H9 (cell line): Measurements from ENCODE around the gene WDSUB1. TPM values are rescaled to one million over a fixed set of nuclear protein-coding genes. Genes with fewer than 3 reads are reported as not detected.

ENCODE experiments used
- DNase-seq: peaks from one replicate; pipeline ENCODE4 v3.0.0-alpha.2; 2017
- H2AFZ ChIP-seq: one replicate; pipeline ENCODE4 v1.6.1; 2013; ENCODE audit warnings: mild to moderate bottlenecking, low read length, control low read depth, moderate library complexity
- H2AK5ac ChIP-seq: 2 replicates; pipeline ENCODE4 v1.6.1; 2013; ENCODE audit warnings: low read length, control low read depth, mixed read lengths; ENCODE audit not compliant: insufficient read length
- H2BK120ac ChIP-seq: one replicate; pipeline ENCODE4 v1.6.1; 2013; ENCODE audit warnings: low read depth, mild to moderate bottlenecking, low read length, control low read depth, inconsistent platforms; ENCODE audit not compliant: poor library complexity, severe bottlenecking
- H2BK12ac ChIP-seq: 2 replicates; pipeline ENCODE4 v1.6.1; 2013; ENCODE audit warnings: low read length, control low read depth, mixed read lengths, low read depth; ENCODE audit not compliant: insufficient read length
- H2BK15ac ChIP-seq: 2 replicates; pipeline ENCODE4 v1.6.1; 2013; ENCODE audit warnings: low read depth, low read length, control low read depth
- H2BK20ac ChIP-seq: one replicate; pipeline ENCODE4 v1.6.1; 2013; ENCODE audit warnings: low read depth, mild to moderate bottlenecking, low read length, control low read depth, inconsistent platforms; ENCODE audit not compliant: poor library complexity, severe bottlenecking
- H2BK5ac ChIP-seq: 2 replicates; pipeline ENCODE4 v1.6.1; 2013; ENCODE audit warnings: low read length, control low read depth, mixed read lengths; ENCODE audit not compliant: insufficient read length
- H3K14ac ChIP-seq: 2 replicates; pipeline ENCODE4 v1.6.1; 2013; ENCODE audit warnings: low read length, control low read depth; ENCODE audit not compliant: insufficient read depth
- H3K18ac ChIP-seq: 2 replicates; pipeline ENCODE4 v1.6.1; 2013; ENCODE audit warnings: low read depth, mild to moderate bottlenecking, mixed read lengths, low read length, control low read depth; ENCODE audit not compliant: insufficient read length
- H3K23ac ChIP-seq: 2 replicates; pipeline ENCODE4 v1.6.1; 2013; ENCODE audit warnings: low read length, control low read depth, mixed read lengths, low read depth; ENCODE audit not compliant: insufficient read length
- H3K23me2 ChIP-seq: 2 replicates; pipeline ENCODE4 v1.6.1; 2013; ENCODE audit warnings: low read depth, mild to moderate bottlenecking, mixed read lengths, low read length, control low read depth; ENCODE audit not compliant: insufficient read length, poor library complexity, severe bottlenecking
- H3K27ac ChIP-seq: 2 replicates; pipeline ENCODE4 v1.5.1; 2013; ENCODE audit warnings: low read length, control low read depth, mixed read lengths, low read depth; ENCODE audit not compliant: insufficient read length
- H3K27me3 ChIP-seq: 2 replicates; pipeline ENCODE4 v1.6.1; 2013; ENCODE audit warnings: low read length, control low read depth, inconsistent platforms; ENCODE audit not compliant: insufficient read depth
- H3K4ac ChIP-seq: 2 replicates; pipeline ENCODE4 v1.6.1; 2013; ENCODE audit warnings: low read depth, mild to moderate bottlenecking, control low read depth, inconsistent platforms, low read length, moderate library complexity
- H3K4me1 ChIP-seq: 2 replicates; pipeline ENCODE4 v1.6.1; 2013; ENCODE audit warnings: low read length, control low read depth, inconsistent platforms; ENCODE audit not compliant: insufficient read depth
- H3K4me2 ChIP-seq: 2 replicates; pipeline ENCODE4 v1.6.1; 2013; ENCODE audit warnings: low read length, control low read depth, mixed read lengths; ENCODE audit not compliant: insufficient read length, insufficient read depth
- H3K56ac ChIP-seq: 2 replicates; pipeline ENCODE4 v1.6.1; 2013; ENCODE audit warnings: low read depth, mild to moderate bottlenecking, mixed read lengths, low read length, control low read depth; ENCODE audit not compliant: insufficient read length
- H3K79me1 ChIP-seq: 2 replicates; pipeline ENCODE4 v1.6.1; 2013; ENCODE audit warnings: low read depth, mild to moderate bottlenecking, moderate library complexity, low read length, control low read depth, inconsistent platforms; ENCODE audit not compliant: insufficient read depth, poor library complexity, severe bottlenecking
- H3K79me2 ChIP-seq: 2 replicates; pipeline ENCODE4 v1.6.1; 2013; ENCODE audit warnings: low read length, control low read depth, inconsistent platforms; ENCODE audit not compliant: insufficient read depth
- H3K9ac ChIP-seq: 2 replicates; pipeline ENCODE4 v1.6.1; 2013; ENCODE audit warnings: low read length, control low read depth, mixed read lengths; ENCODE audit not compliant: insufficient read length; ENCODE audit errors: extremely low read depth
- H3K9me3 ChIP-seq: one replicate; pipeline ENCODE4 v1.6.1; 2013; ENCODE audit warnings: low read depth, low read length, inconsistent platforms; ENCODE audit not compliant: control insufficient read depth
- H3T11ph ChIP-seq: one replicate; pipeline ENCODE4 v1.6.1; 2013; ENCODE audit warnings: mild to moderate bottlenecking, low read length, control low read depth, inconsistent platforms
- H4K20me1 ChIP-seq: one replicate; pipeline ENCODE4 v1.6.1; 2013; ENCODE audit not compliant: control insufficient read depth, insufficient read length, insufficient read depth
- H4K5ac ChIP-seq: 2 replicates; pipeline ENCODE4 v1.6.1; 2013; ENCODE audit warnings: low read depth, mild to moderate bottlenecking, mixed read lengths, low read length, control low read depth; ENCODE audit not compliant: insufficient read length
- H4K8ac ChIP-seq: replicated peaks from 2 replicates; pipeline ENCODE4 v1.6.1; 2013; ENCODE audit warnings: low read length, control low read depth, mixed read lengths, low read depth; ENCODE audit not compliant: insufficient read length
- H4K91ac ChIP-seq: 2 replicates; pipeline ENCODE4 v1.6.1; 2013; ENCODE audit warnings: low read depth, mild to moderate bottlenecking, moderate library complexity, mixed read lengths, low read length, control low read depth; ENCODE audit not compliant: insufficient read length
- H3K27ac Mint-ChIP-seq, 3 experiments: 2 replicates in 2 of 3; 3 replicates in 1 of 3; pipeline ENCODE4 v1.8.0; 2020 to 2021; ENCODE audit warnings: mixed read lengths in 3 of 3, mild to moderate bottlenecking in 1 of 3, moderate library complexity in 1 of 3
- H3K27me3 Mint-ChIP-seq: 2 replicates; pipeline ENCODE4 v1.8.0; 2021; ENCODE audit warnings: low read depth, mild to moderate bottlenecking, moderate library complexity, mixed read lengths
- H3K36me3 Mint-ChIP-seq, 3 experiments: 2 replicates in 2 of 3; 3 replicates in 1 of 3; pipeline ENCODE4 v1.8.0; 2020 to 2021; ENCODE audit warnings: low read depth in 3 of 3, mixed read lengths in 3 of 3; ENCODE audit not compliant: insufficient read depth in 1 of 3
- H3K4me1 Mint-ChIP-seq, 2 experiments: 2 replicates each; pipeline ENCODE4 v1.8.0; 2020; ENCODE audit warnings: mixed read lengths in 2 of 2
- H3K4me3 Mint-ChIP-seq, 2 experiments: 2 replicates in 1 of 2; 3 replicates in 1 of 2; pipeline ENCODE4 v1.8.0; 2020 to 2021; ENCODE audit warnings: mild to moderate bottlenecking in 2 of 2, mixed read lengths in 2 of 2, moderate library complexity in 1 of 2
- H3K9me3 Mint-ChIP-seq, 2 experiments: 2 replicates in 1 of 2; 3 replicates in 1 of 2; pipeline ENCODE4 v1.8.0; 2020; ENCODE audit warnings: mild to moderate bottlenecking in 2 of 2, mixed read lengths in 2 of 2, moderate library complexity in 1 of 2
- WGBS: extraction: QIAGEN DNeasy Blood & Tissue Kit; methylation state at CpG from one replicate; pipeline ENCODE4 v1.1.7; 2013; ENCODE audit warnings: missing lambda C conversion rate, low lambda C conversion rate, mixed read lengths; ENCODE audit not compliant: insufficient read length; ENCODE audit errors: extremely low coverage; 5-methylcytosine and 5-hydroxymethylcytosine counted together
- total RNA-seq: library from RNA; stranded (reverse); gene quantifications from 2 replicates; pipeline ENCODE4 v1.2.1, GENCODE V29; 2021
- TF ChIP-seq, protein P1 (sequence below): fragments of 200-600 bp; sonication (generic); conservative IDR thresholded peaks from 3 replicates; pipeline ENCODE4 v1.8.0; 2021; ENCODE audit warnings: antibody characterized with exemption, mild to moderate bottlenecking

WDSUB1 gene
- total RNA-seq, 1 experiment from 2014 or later: 5.5 TPM

DNA sequence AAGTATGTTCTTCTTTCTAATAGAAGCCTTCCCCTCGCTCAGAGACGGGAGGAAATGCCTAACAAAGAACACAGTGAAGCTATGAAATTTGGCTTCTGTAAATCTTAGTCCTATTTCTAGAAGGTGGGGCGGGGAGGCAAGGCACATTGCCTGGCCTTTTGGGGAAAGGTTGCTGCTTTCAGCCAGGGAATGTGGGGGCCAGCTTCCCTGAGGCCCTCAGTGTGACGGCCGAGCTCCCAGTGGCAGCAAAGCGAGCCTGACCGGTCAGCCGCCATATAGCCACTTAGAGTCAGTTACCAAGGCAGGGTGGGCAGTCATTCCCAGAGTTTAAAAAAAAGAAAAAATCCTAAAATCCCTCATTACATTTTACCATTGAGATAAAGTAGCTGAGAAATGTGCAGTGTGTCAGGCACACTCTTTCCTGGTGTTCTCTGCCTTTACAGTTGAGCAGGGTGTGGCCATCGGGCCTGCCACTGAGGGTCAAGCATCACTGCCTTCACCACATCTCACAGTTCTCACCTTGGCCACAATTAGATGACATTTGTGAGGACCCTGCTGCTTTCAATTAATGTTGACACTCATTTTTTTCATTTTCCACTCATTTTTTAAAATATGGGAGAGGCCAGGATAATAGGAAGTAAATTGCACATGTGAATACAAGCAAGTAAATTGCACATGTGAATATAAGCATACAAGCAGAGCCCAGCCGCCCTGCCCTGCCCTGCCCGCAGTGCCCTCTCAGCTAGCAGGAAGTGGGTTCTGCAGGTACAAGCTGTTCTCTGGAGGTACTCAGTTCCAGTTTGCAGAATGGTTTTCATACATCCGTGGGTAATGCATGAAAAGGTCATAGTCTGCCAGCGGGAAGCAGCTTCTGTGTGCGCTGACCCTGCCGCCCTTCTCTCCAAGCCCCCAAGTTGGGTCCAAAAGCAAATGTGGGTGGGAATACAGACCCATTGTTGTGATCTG, 76.9 kb downstream of the WDSUB1 start:
- Histone ChIP-seq H4K20me1 (no peaks in the 10 kb centered on the region), H3K79me2 (no peaks in the 10 kb centered on the region), H3K27me3 (peaks cover 35% of the 10 kb centered on the region), H3K23ac (no peak overlapping the region), H4K91ac (no peak overlapping the region), H2AFZ (no peak overlapping the region), H2BK120ac (no peak overlapping the region), H2BK20ac (no peak overlapping the region), H2BK5ac (no peak overlapping the region), H3K27ac (no peak overlapping the region), H3K4ac (no peak overlapping the region), H3K9me3 (no peaks in the 10 kb centered on the region), H3K4me2 (no peak overlapping the region), H3T11ph (no peak overlapping the region), H3K9ac (no peak overlapping the region), H3K4me1 (no peaks in the 10 kb centered on the region; the same call in 1 of the 2 replicates), H4K5ac (no peak overlapping the region), H3K23me2 (peaks cover 3% of the 10 kb centered on the region), H3K18ac (no peak overlapping the region), H3K56ac (no peak overlapping the region), H3K79me1 (no peaks in the 10 kb centered on the region), H2AK5ac (no peak overlapping the region), H2BK15ac (no peak overlapping the region), H3K14ac (no peak overlapping the region), H2BK12ac (no peak overlapping the region), H4K8ac (no peak overlapping the region)
- TF ChIP-seq, protein P1, sequence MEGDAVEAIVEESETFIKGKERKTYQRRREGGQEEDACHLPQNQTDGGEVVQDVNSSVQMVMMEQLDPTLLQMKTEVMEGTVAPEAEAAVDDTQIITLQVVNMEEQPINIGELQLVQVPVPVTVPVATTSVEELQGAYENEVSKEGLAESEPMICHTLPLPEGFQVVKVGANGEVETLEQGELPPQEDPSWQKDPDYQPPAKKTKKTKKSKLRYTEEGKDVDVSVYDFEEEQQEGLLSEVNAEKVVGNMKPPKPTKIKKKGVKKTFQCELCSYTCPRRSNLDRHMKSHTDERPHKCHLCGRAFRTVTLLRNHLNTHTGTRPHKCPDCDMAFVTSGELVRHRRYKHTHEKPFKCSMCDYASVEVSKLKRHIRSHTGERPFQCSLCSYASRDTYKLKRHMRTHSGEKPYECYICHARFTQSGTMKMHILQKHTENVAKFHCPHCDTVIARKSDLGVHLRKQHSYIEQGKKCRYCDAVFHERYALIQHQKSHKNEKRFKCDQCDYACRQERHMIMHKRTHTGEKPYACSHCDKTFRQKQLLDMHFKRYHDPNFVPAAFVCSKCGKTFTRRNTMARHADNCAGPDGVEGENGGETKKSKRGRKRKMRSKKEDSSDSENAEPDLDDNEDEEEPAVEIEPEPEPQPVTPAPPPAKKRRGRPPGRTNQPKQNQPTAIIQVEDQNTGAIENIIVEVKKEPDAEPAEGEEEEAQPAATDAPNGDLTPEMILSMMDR: no peak
- Mint-ChIP-seq H3K4me3 (no peak overlapping the region), H3K9me3 (no peaks in the 10 kb centered on the region), H3K27me3 (peaks cover 75% of the 10 kb centered on the region), H3K4me1 (peaks cover 25 to 31% of the 10 kb centered on the region in 2 experiments), H3K36me3 (no peaks in the 10 kb centered on the region; a peak in 2 of 7 replicates), H3K27ac (no peak overlapping the region; a peak in 1 of 7 replicates)
- WGBS: no CpG with 5 or more reads among the region's 15 CpGs
- no peak for DNase-seq
